ENCODE results near the gene PGP.

GRCh38 chr16:2199095-2199494 lies 15.5 kb downstream of the PGP start:
- TF ChIP-seq MAX (IDR thresholded peaks at IDR 0.05) (no peak), CTCF (IDR thresholded peaks at IDR 0.05; ENCODE audit: low read depth, low read length, missing input control) (no peak), FOXA1 (IDR thresholded peaks at IDR 0.05) (no peak), RXRA (IDR thresholded peaks at IDR 0.05) (no peak), YY1 (IDR thresholded peaks at IDR 0.05) (no peak), REST (IDR thresholded peaks at IDR 0.05) (no peak), RAD21 (IDR thresholded peaks at IDR 0.05) (no peak), TAF1 (conservative IDR thresholded peaks at IDR 0.05) (no peak), SP1 (IDR thresholded peaks at IDR 0.05) (no peak), JUND (IDR thresholded peaks at IDR 0.05) (no peak), HNF4A (conservative IDR thresholded peaks at IDR 0.05) (no peak), ZBTB33 (IDR thresholded peaks at IDR 0.05) (no peak)
